Glomerular visceral epithelial cell (primary cell): ENCODE results near the gene SYT9.
"Not testable (repeated sequence)": the region's sequence is repeated elsewhere in the genome, so short reads cannot be mapped to it uniquely, and the experiment has no call there.

Source experiments
- DNase-seq: peaks from one replicate; pipeline ENCODE4 v3.0.0-alpha.2; 2016; ENCODE audit errors: extremely low spot score

SYT9 gene

GRCh38 chr11:7501894-7502293, 250.2 kb downstream of the SYT9 start:
- DNase-seq = no peak

- no peak for DNase-seq
These were observed 254.5 kb downstream of the SYT9 start for GRCh38 chr11:7506243-7506642.

- no peak for DNase-seq
These were observed 256.4 kb downstream of the SYT9 start for GRCh38 chr11:7508087-7508486.

- no peak for DNase-seq
These were observed 258.3 kb downstream of the SYT9 start for GRCh38 chr11:7509966-7510365.

GRCh38 chr11:7511401-7511800, 259.7 kb downstream of the SYT9 start:
- no peak for DNase-seq

- DNase-seq = no peak
These were observed 261.0 kb downstream of the SYT9 start for GRCh38 chr11:7512525-7513233.

GRCh38 chr11:7513234-7514098, 261.8 kb downstream of the SYT9 start, which contains the start of gene PPFIBP2:
PPFIBP2 (plus strand) TSS chr11:7513999; CDS start chr11:7549476, 35,477 bp downstream.
- DNase-seq = peak; percentile 8

- DNase-seq = no peak
These were observed 262.4 kb downstream of the SYT9 start for GRCh38 chr11:7514099-7514591.

GRCh38 chr11:7515447-7515886, 263.8 kb downstream of the SYT9 start:
- DNase-seq = no peak

GRCh38 chr11:7516475-7516874, 264.8 kb downstream of the SYT9 start:
- no peak for DNase-seq

- DNase-seq = not testable (repeated sequence)
These were observed 266.0 kb downstream of the SYT9 start for GRCh38 chr11:7517743-7518142.
